SJSA1 (cell line): ENCODE results near the gene GRID2. TPM values are rescaled to one million over a fixed set of nuclear protein-coding genes. Genes with fewer than 3 reads are reported as not detected.

ENCODE experiments used
- DNase-seq, 2 experiments: peaks; one replicate each; pipeline ENCODE4 v3.0.0-alpha.2; 2015 to 2020; ENCODE audit warnings: low spot score in 2 of 2, low read depth in 1 of 2
- H3K27ac ChIP-seq: fragments of 250-450 bp; sonication (Bioruptor Pico); 2 replicates; pipeline ENCODE4 v1.5.1; 2020; ENCODE audit warnings: mild to moderate bottlenecking, moderate library complexity
- H3K27me3 ChIP-seq: fragments of 250-450 bp; sonication (Bioruptor Pico); replicated peaks from 2 replicates; pipeline ENCODE4 v1.5.1; 2020; ENCODE audit warnings: mild to moderate bottlenecking, moderate library complexity
- H3K36me3 ChIP-seq: fragments of 250-450 bp; sonication (Bioruptor Pico); 2 replicates; pipeline ENCODE4 v1.5.1; 2020; ENCODE audit warnings: mild to moderate bottlenecking
- H3K4me1 ChIP-seq: fragments of 250-450 bp; sonication (Bioruptor Pico); replicated peaks from 2 replicates; pipeline ENCODE4 v1.6.1; 2021; ENCODE audit warnings: mild to moderate bottlenecking
- H3K4me3 ChIP-seq: fragments of 250-450 bp; sonication (Bioruptor Pico); 2 replicates; pipeline ENCODE4 v1.5.1; 2020; ENCODE audit warnings: mild to moderate bottlenecking
- H3K9me3 ChIP-seq: fragments of 250-450 bp; sonication (Bioruptor Pico); replicated peaks from 2 replicates; pipeline ENCODE4 v1.5.1; 2020; ENCODE audit warnings: mild to moderate bottlenecking
- total RNA-seq: library from RNA; depleted of rRNA; stranded (reverse); fragments of >200 nt; shearing (Covaris generic); gene quantifications from 2 replicates; pipeline ENCODE4 v1.2.3, GENCODE V29; 2014

GRID2 gene
- total RNA-seq, 1 experiment from 2014 or later, result not detected

DNA sequence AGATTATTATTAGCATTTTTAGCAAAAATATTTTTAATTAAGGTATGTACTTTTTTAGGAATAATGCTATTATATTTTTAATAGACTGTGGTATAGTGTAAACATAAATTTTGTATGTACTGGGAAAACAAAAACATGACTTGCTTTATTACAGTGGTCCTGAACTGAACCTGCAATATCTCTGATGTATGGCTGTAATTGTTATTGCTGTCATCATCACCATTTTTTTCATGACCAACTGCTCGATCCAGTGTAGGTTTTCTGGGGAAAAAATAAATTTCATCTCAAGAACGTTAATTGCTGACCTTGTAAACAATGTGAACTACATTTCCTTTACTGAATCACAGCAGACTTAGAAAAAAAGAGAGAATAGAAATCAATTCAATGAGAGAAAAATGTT is 1441.2 kb downstream of the GRID2 start:
- no peaks in the 10 kb centered on the region for H3K36me3 ChIP-seq
- no peaks in the 10 kb centered on the region for H3K9me3 ChIP-seq
- DNase-seq, result no peak
- H3K4me1 ChIP-seq, result no peaks in the 10 kb centered on the region
- H3K27ac ChIP-seq, result no peak overlapping the region
- H3K4me3 ChIP-seq, result no peak overlapping the region
- H3K27me3 ChIP-seq, result peaks cover 9% of the 10 kb centered on the region; the same call in 1 of the 2 replicates

DNA sequence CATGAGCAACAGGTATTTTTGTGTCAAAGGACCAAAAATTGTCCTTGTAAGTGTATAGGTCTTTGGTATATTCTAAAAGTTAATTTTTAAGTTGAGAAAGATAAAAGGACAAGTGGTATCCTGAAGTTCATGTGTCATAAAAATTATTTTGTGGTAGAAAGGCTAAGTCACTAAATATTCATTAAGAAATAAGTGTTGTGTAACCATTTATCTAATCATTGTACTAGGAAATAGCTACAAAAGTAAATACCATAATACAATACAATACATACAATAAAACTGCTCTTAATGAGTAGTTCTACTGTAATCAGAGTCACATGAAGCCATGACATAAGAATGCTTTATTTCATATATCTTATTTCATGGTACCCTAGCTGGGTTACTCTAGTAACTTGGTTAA is 1442.3 kb downstream of the GRID2 start:
- Histone ChIP-seq H3K9me3 (no peaks in the 10 kb centered on the region), H3K4me3 (no peak overlapping the region), H3K27ac (no peak overlapping the region), H3K36me3 (no peaks in the 10 kb centered on the region), H3K4me1 (no peaks in the 10 kb centered on the region), H3K27me3 (peaks cover 9% of the 10 kb centered on the region; the same call in 1 of the 2 replicates)
- no peak for DNase-seq

DNA sequence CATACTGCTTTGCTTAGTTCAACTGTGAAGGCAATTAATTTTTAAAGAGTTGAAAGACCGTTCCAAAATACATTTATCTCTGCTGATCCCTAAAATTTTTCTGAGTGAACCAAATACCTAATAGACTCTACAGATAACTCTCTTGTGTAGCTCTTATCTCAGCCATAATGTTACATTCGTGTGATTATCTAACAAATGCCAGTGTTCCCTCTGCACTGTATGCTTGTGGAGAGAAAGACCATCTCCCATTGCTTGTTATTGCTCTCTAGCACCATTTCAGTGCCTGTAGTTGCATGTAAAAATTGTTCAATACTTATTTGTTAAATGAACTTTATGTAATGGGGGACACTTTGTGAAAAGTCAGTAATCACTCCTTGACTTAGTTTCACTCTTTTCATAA is 1443.5 kb downstream of the GRID2 start:
- no peak for DNase-seq
- no peaks in the 10 kb centered on the region for H3K36me3 ChIP-seq
- no peaks in the 10 kb centered on the region for H3K4me1 ChIP-seq
- H3K4me3 ChIP-seq, result no peak overlapping the region
- H3K9me3 ChIP-seq, result no peaks in the 10 kb centered on the region
- H3K27me3 ChIP-seq, result peaks cover 9% of the 10 kb centered on the region; the same call in 1 of the 2 replicates
- H3K27ac ChIP-seq, result no peak overlapping the region

DNA sequence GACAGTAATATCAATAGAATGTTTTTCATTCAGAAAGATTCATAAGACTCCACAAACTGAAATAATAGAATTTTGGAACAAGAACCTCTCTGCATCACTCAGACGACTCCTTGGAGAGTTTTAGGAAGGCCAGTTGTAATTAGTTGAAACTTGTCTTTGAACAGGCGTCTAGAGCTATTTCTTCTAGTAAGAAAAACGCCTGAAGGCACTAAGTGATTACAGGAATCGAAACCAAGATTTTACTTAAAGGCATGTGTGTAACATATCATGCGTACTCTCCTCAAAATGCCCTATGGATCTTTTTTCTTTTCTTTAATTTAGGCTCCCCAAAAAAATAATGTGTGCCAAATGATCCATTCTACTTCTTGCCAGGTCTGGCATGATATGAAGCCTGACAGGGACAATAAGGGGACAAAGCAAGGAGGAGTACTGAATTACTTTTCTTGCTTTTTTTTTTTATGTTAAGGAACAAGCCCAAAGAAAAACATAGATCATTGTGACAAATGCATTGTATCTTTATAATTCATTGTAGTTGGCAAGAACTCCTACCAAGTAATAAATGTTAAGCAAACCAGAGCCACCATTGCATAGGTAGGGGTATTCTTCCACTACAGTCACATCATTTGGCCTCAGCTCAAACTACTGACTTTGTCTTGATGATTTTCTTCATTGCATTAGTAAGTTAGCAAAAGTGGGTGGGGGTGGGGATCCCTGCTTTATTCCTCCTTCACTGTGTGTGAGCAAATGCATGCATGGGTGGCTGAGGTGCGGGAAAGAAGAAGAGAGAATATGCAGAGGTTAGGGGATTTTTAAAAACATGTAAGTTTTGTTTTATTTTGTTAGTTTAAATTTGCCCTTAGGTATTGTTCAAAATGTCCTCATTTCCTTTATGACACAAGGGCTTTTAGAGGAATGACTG is 1444.9 kb downstream of the GRID2 start:
- no peaks in the 10 kb centered on the region for H3K36me3 ChIP-seq
- no peaks in the 10 kb centered on the region for H3K4me1 ChIP-seq
- no peak overlapping the region for H3K4me3 ChIP-seq
- H3K27ac ChIP-seq, result no peak overlapping the region
- H3K9me3 ChIP-seq, result no peaks in the 10 kb centered on the region
- DNase-seq, result no peak
- H3K27me3 ChIP-seq, result peaks cover 9% of the 10 kb centered on the region; the same call in 1 of the 2 replicates

DNA sequence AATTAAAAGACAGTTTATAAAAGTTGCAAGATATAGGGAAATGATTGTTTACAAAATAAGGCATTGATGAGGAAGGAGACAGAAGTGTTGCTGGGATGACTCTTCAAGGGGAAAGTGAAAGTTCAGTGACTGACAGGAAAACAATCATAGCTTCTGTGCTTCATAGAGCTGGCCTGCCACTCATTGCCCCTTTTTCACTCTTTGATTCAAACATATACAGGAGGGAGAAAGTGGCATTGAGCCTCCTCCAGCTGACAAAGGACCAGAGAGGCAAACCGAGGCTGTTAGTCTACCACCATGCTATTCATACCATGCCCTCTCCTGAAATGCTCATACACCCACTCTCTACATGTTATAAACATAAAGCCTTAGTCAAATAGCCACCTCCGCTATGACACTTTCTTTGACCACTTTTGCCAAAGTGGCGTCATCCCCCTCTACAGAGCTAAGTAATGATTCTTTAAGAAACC is 1445.6 kb downstream of the GRID2 start:
- Histone ChIP-seq H3K27ac (no peak overlapping the region), H3K4me3 (no peak overlapping the region), H3K9me3 (no peaks in the 10 kb centered on the region), H3K27me3 (peaks cover 9% of the 10 kb centered on the region; the same call in 1 of the 2 replicates), H3K36me3 (no peaks in the 10 kb centered on the region), H3K4me1 (no peaks in the 10 kb centered on the region)
- no peak for DNase-seq

DNA sequence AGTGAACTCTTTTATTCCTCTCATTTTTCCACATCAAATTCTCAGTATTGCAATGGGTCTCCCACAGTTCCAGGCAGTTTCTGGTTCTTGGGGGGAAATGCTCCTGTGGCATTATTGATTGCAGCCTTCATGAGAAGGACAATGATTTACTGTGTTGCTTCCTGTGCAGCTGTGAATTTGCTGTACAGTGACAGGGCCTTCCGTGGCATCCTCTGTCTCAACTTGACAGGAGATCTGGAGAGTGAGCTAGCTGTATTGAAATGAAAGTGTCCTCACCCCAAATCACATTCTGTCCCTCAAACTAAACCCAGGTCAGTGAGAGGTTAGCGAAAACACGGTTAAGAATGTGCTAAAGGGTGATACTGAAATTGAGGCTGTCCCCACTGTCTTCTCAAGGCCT is 1447.6 kb downstream of the GRID2 start:
- Histone ChIP-seq H3K4me3 (no peak overlapping the region), H3K27ac (no peak overlapping the region), H3K9me3 (no peaks in the 10 kb centered on the region), H3K4me1 (no peaks in the 10 kb centered on the region), H3K36me3 (no peaks in the 10 kb centered on the region), H3K27me3 (peaks cover 9% of the 10 kb centered on the region; the same call in 1 of the 2 replicates)
- DNase-seq, result no peak

DNA sequence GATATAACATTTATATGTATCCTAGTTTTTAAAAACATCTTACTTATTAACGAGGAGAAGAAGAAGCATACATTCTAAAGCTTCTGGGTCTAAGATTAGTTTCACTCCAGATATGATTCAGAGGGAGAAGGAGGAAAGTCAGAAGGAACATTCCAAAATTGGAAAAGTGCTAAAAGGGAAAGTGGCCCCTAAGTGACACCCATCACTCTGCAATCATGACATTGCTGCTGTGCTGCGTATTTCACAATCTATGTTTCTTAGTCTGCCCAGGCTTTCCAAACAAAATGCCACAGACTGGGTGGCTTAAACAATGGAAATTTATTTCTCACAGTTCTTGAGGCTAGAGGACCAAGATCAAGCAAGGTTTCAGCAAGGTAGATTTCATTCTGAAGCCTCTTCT is 1452.3 kb downstream of the GRID2 start:
- no peak for DNase-seq
- H3K36me3 ChIP-seq, result no peaks in the 10 kb centered on the region
- no peaks in the 10 kb centered on the region for H3K4me1 ChIP-seq
- no peaks in the 10 kb centered on the region for H3K27me3 ChIP-seq
- no peaks in the 10 kb centered on the region for H3K9me3 ChIP-seq
- no peak overlapping the region for H3K4me3 ChIP-seq
- no peak overlapping the region for H3K27ac ChIP-seq

DNA sequence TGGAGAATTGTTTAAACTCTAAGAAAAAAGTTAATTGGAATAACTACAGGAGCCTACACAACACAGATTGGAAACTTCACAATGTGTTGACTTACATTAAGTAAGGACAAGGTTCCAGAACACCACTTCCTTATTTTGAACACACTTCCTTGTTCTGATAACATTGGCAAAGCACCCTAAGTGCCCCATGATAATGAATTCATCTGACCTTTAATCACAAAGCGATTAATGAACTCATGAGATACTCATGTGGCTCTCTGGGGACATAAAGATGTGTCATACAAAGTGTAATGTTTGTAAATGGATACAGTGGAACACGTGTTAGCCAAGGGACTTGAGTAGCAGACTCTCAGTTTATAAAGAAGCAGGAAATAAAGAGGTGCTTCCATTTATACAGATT is 1455.7 kb downstream of the GRID2 start:
- H3K27ac ChIP-seq, result no peak overlapping the region
- no peaks in the 10 kb centered on the region for H3K9me3 ChIP-seq
- H3K27me3 ChIP-seq, result no peaks in the 10 kb centered on the region
- H3K4me1 ChIP-seq, result no peaks in the 10 kb centered on the region
- H3K36me3 ChIP-seq, result no peaks in the 10 kb centered on the region
- DNase-seq, result no peak
- no peak overlapping the region for H3K4me3 ChIP-seq

DNA sequence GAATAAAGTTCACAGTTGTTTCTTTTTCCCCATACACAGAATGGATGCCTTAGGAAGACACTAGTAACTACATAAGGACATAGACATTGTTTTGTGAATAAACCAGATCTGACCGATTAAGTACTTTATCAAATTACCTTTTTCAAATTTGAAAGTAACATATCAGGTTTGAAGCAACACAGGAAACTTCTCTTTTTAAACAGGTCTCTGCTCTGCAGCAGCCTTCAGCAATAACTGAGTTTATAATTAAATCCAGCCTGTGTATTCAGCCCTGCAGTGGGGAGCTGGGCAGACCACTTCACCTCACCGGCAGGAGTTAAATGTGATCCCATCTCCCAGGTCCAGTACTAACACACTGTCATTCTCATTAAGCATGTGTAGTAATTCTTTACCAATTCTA is 1456.5 kb downstream of the GRID2 start:
- no peak for DNase-seq
- Histone ChIP-seq H3K27ac (no peak overlapping the region), H3K4me1 (no peaks in the 10 kb centered on the region), H3K9me3 (no peaks in the 10 kb centered on the region), H3K4me3 (no peak overlapping the region), H3K36me3 (no peaks in the 10 kb centered on the region), H3K27me3 (no peaks in the 10 kb centered on the region)

DNA sequence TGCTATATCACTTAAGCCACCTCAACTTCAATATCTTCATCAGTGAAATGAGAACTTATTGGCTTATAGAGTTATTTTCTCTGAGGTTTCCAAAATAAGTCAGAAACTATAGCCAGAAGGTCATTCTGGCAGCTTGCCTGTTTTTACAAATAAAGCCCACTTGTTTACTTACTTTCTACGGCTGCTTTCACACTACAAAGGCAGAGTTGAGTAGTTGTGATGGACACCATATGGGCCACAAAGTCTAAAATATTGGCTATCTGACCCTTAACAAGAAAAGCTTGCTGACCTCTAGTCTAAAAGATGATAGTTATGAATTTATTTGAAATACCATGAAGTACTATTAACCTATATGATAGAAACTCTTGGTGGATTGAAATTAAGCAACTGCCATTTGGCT is 1457.5 kb downstream of the GRID2 start:
- Histone ChIP-seq H3K9me3 (no peaks in the 10 kb centered on the region), H3K27me3 (no peaks in the 10 kb centered on the region), H3K36me3 (no peaks in the 10 kb centered on the region), H3K4me3 (no peak overlapping the region), H3K4me1 (no peaks in the 10 kb centered on the region), H3K27ac (no peak overlapping the region)
- no peak for DNase-seq

DNA sequence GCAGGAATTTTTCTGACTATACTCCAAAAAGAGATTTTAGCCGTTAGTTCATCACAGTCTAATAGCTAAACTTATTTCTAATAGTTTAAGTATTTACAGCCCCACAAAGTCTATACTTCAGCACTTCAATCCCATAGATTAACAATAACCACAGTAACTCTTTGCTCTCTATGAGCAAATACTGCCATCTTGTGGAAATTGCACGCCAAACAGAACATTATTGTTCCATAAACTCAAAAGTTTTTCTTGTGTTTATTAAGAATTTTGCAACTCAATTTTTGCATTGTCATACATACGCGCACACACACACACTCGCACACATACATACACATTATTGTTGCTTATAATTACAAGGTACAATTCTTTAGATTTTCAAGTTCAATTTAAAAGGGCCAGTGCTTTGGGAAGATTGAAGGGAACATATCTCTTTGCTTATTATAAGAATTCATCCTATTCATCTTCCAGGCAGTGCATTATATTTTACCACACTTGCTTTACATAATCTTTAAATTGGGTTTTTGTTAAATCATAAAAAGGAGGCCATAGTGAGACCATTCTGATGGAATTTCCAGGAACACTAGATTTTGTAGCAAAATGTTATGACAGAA is 1461.0 kb downstream of the GRID2 start:
- Histone ChIP-seq H3K27ac (no peak overlapping the region), H3K36me3 (no peaks in the 10 kb centered on the region), H3K4me1 (no peaks in the 10 kb centered on the region), H3K4me3 (no peak overlapping the region), H3K27me3 (0 out of 2 replicates have a peak, but pooled peaks cover under 1% of the 10 kb centered on the region), H3K9me3 (no peaks in the 10 kb centered on the region)
- DNase-seq, result peak in 1 of 2 experiments; percentile 36

DNA sequence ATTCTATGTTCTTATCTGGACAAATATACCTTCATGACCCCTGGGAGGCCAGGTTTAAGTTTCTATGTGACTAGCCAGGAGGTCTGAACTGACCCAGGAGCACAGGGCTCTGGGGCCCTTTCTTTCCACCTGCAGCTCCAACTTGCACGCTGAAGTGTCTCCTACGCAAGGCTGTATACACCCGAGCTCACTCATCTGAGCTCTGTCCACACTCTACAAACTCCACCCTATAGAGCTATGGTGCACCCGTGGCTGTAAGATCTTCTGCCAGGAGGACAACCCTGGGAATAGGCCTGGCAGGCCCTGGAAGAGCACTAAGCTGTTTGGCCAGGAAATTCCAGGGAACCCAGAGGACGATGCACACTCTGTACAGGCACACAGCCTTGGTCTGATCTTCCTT is 1464.2 kb downstream of the GRID2 start:
- Histone ChIP-seq H3K9me3 (no peaks in the 10 kb centered on the region), H3K27me3 (0 out of 2 replicates have a peak, but pooled peaks cover 2% of the 10 kb centered on the region), H3K36me3 (no peaks in the 10 kb centered on the region), H3K4me3 (no peak overlapping the region), H3K4me1 (no peaks in the 10 kb centered on the region), H3K27ac (no peak overlapping the region)
- DNase-seq, result no peak

DNA sequence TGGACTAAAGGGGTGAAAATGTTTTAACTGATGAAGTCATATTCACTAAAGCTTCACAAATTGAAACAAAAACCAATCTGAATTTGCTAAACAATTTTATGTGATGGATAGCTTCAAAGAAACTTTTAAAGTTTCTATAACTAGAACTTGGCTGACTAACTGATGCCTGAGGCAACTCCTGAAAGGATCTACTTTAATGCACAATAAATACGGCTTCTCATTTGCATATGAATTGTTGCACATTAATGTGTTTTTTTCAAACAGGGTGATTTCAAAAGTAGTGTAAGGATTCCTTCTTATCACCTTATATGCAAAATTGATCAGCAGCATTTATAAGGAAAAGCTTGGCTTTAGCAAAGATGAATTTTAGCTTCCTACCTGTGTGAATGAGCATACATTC is 1466.4 kb downstream of the GRID2 start:
- Histone ChIP-seq H3K27ac (no peak overlapping the region), H3K36me3 (no peaks in the 10 kb centered on the region), H3K4me3 (no peak overlapping the region), H3K4me1 (no peaks in the 10 kb centered on the region), H3K9me3 (no peaks in the 10 kb centered on the region), H3K27me3 (0 out of 2 replicates have a peak, but pooled peaks cover 2% of the 10 kb centered on the region)
- DNase-seq, result no peak
